GM20000 (cell line): Measurements from ENCODE around the gene ATP5MC3.

Source experiments
- DNase-seq: peaks from one replicate; pipeline ENCODE4 v3.0.0; 2012; ENCODE audit warnings: low spot score
- CTCF ChIP-seq: IDR thresholded peaks from 2 replicates; pipeline ENCODE4 v1.5.1; 2012; ENCODE audit warnings: mild to moderate bottlenecking, control low read depth; ENCODE audit errors: extremely low read depth, missing control alignments

The ATP5MC3 gene

DNA sequence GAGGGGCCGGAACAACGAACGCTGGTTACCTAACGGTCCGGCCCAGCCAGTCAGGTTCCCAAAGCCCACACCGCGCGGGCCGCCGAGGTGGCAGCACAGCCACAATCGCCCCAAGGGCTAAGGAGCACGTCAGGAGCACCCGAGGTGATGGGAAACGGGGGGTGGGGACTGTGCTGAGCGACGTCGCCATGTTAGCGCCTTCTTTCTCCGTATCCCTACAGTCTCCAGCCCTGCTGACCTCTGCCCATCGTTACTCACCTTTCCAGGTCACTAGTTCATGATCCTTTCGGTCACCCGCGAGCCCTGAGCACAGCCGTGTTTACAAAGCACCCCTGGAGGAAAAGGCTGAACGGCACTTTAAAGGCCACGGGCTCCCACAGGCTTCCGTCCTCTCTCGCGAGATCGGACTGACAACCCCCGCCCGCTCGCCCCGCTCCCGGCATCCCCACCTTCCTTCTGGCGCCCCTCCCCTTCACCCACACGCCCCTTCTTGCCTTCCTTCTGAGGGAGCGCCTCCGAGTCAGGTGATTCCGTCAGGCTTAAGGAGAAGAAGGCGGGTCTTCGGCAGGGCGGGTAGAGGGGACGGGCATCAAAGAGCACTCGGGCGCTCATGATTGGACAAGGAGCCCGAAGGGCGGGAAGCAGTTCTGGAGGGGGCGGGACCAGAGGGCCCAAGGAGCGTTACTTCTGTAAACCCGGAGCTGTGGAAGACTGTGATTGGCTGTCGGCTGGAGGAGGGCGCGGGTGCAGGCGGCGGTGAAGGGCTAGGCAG is 13.5 kb downstream of the ATP5MC3 start, which contains the start of gene ATF2:
Gene ATF2, minus strand, starts transcription at position 412 of the 772 bp plus-strand sequence. CDS start 31,760 bp downstream, outside the sequence.
- peak; percentile 90 for DNase-seq
- no peak for TF ChIP-seq CTCF

GRCh38 chr2:175167076-175167791 is 14.3 kb downstream of the ATP5MC3 start:
- DNase-seq, result peak; percentile 19
- no peak for TF ChIP-seq CTCF

DNA sequence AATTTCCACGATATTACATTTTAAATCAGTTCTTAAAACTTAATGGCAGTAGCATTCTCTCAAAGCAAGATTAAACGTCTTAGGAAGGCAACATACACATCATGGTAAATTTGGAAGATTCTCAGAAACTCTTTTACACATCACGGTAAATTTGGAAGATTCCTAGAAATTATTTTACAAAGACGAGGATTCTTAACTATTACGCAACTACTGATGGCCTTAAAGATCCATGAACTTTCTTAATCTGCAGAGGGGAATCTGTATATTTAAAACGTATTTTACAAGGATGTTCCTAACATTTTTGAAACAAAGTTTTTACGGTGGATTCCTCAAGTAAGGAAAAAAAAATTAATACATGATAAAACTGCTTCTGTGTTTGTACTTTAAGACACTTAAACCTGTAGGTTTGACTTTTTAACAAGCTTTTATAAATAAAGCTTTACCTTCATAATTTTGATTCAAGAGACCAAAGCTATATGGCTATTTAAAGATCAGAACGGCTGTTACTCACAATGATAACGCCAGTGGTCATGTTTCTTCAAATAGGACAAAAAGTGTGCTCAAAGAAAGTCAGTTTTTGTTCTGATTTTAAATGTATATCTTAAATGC is 15.2 kb downstream of the ATP5MC3 start:
- no peak for TF ChIP-seq CTCF
- no peak for DNase-seq

DNA sequence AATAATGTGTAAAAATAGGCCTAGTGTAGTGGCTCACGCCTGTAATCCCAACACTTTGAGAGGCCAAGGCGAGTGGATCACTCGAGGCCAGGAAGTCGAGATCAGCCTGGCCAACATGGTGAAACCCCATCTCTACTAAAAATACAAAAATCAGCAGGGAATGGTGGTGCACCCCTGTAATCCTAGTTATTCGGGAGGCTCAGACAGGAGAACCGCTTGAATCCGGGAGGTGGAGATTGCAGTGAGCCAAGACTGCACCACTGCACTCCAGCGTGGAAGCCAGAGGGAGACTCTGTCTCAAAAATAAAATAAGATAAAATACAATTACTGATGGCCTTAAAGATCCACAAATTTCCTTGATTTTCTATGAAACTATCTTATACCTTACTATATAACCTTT is 17.3 kb downstream of the ATP5MC3 start:
- TF ChIP-seq CTCF, result no peak
- DNase-seq, result no peak

DNA sequence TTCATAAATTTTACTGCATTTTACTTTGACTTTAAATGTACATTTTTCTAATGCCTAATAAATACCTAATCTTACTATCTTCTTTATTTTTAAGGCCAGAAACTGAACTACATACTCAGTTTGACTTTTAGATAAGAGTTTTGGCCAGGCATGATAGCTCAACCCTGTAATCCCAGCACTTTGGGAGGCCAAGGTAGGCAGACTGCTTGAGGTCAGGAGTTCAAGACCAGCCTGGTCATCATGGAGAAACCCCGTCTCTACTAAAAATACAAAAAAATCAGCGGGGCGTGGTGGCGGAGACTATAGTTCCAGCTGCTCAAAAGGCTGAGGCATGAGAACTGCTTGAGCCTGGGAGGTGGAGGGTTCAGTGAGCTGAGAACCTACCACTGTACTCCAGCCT is 22.6 kb downstream of the ATP5MC3 start:
- DNase-seq, result no peak
- no peak for TF ChIP-seq CTCF

DNA sequence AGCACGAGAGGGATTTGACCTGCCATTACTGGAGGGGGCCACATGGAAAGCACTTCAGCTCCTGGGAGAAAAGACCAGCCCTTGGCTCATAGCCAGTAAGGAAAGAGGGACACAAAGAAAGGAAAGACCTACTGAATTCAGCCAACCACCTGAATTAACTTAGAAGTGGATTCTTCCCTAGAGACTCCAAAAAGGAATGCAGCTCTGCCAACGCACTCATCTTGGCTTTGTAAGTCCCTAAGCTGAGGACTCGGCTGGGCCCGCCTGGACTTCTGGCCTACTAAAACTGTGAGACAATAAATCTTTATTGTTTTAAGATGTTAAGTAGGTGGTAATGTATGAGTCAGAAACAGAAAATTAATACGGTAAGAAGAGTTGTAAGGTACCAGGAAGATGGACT is 25.0 kb downstream of the ATP5MC3 start:
- no peak for TF ChIP-seq CTCF
- DNase-seq, result no peak

DNA sequence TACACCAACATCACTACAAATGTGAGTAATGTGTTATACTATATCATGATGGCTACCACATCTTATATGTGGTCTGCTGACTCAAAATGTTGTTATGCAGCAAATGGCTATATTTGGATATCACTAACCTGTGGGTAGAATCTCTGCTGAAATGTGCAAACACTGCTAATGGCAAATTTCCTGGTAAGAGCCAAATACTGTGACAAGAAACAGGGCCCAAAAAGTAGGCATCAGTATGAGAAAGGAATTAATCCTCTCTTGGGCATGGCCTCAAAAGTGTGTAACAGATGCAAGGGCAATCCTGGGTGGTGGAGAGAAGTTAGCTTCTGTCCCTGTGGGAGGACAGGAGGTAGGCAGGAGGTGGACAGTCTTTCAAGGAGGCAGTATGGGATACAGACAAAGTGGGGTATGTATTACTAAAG is 26.8 kb downstream of the ATP5MC3 start:
- peak; percentile 22 for DNase-seq
- no peak for TF ChIP-seq CTCF
